Right lobe of liver (tissue), 4 donors: ENCODE data around the gene ITGA7.

Source experiments
- POLR2A ChIP-seq: fragments of 450-650 bp; IDR thresholded peaks from one replicate; pipeline ENCODE4 v1.6.1; 2017; ENCODE audit warnings: antibody characterized with exemption, mild to moderate bottlenecking
- TF ChIP-seq, protein P1 (sequence below), 4 donors: fragments of 200-600 bp in 3 of 4; fragments of 450-650 bp in 1 of 4; IDR thresholded peaks; one replicate each; pipeline versions ENCODE4 v1.5.1 to v1.8.0; 2016 to 2022; ENCODE audit warnings: antibody characterized with exemption in 4 of 4, mild to moderate bottlenecking in 2 of 4
- donor health status: DM: no; HTN: no; CAD: no.
- donor health status: DM: no; HTN: no; CAD: no.
- donor health status: DM: no; HTN: yes; CAD: no.

GRCh38 chr12:55707841-55708694, at the start of gene ITGA7:
- TF ChIP-seq POLR2A: no peak
- TF ChIP-seq, protein P1, sequence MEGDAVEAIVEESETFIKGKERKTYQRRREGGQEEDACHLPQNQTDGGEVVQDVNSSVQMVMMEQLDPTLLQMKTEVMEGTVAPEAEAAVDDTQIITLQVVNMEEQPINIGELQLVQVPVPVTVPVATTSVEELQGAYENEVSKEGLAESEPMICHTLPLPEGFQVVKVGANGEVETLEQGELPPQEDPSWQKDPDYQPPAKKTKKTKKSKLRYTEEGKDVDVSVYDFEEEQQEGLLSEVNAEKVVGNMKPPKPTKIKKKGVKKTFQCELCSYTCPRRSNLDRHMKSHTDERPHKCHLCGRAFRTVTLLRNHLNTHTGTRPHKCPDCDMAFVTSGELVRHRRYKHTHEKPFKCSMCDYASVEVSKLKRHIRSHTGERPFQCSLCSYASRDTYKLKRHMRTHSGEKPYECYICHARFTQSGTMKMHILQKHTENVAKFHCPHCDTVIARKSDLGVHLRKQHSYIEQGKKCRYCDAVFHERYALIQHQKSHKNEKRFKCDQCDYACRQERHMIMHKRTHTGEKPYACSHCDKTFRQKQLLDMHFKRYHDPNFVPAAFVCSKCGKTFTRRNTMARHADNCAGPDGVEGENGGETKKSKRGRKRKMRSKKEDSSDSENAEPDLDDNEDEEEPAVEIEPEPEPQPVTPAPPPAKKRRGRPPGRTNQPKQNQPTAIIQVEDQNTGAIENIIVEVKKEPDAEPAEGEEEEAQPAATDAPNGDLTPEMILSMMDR (IDR thresholded peaks at IDR 0.05): no peak
